Thyroid gland (tissue), 4 donors: Measurements from ENCODE around the gene GRIA4. TPM values are rescaled to one million over a fixed set of nuclear protein-coding genes. Genes with fewer than 3 reads are reported as not detected.

Experiments
- DNase-seq, 2 donors: peaks; one replicate each; pipeline ENCODE4 v3.0.0-alpha.2; 2019
- H3K27ac ChIP-seq, 3 donors: fragments of 200-600 bp; sonication (generic); 1 replicate in 2 of 3; 2 replicates in 1 of 3; pipeline ENCODE4 v1.5.1; 2016 to 2019; ENCODE audit warnings: mild to moderate bottlenecking in 1 of 3, moderate library complexity in 1 of 3
- H3K27me3 ChIP-seq: fragments of 200-600 bp; sonication (generic); one replicate; pipeline ENCODE4 v1.5.1; 2019
- H3K36me3 ChIP-seq, 2 donors: fragments of 200-600 bp; sonication (generic); one replicate each; pipeline ENCODE4 v1.5.1; 2016 to 2019
- H3K4me1 ChIP-seq, 2 donors: fragments of 200-600 bp; sonication (generic); one replicate each; pipeline ENCODE4 v1.5.1; 2017 to 2019
- H3K4me3 ChIP-seq, 3 donors: fragments of 200-600 bp; sonication (generic); replicated peaks in 1 of 3; 1 replicate in 2 of 3; 2 replicates in 1 of 3; pipeline ENCODE4 v1.5.1; 2016; ENCODE audit warnings: mild to moderate bottlenecking in 1 of 3
- H3K9me3 ChIP-seq: fragments of 200-600 bp; sonication (generic); one replicate; pipeline ENCODE4 v1.5.1; 2017
- CTCF ChIP-seq, 6 experiments: fragments of 200-600 bp in 3 of 6; fragments of 450-650 bp in 3 of 6; sonication (generic) in 3 of 6; IDR thresholded peaks; one replicate each; pipeline ENCODE4 v1.5.1; 2016 to 2019; ENCODE audit warnings: antibody characterized with exemption in 6 of 6, mild to moderate bottlenecking in 2 of 6, inconsistent platforms in 1 of 6, moderate library complexity in 1 of 6
- POLR2A ChIP-seq, 2 donors: fragments of 450-650 bp; IDR thresholded peaks; one replicate each; pipeline ENCODE4 v1.6.1; 2017; ENCODE audit warnings: antibody characterized with exemption in 2 of 2, mild to moderate bottlenecking in 2 of 2, moderate library complexity in 1 of 2
- WGBS, 2 donors: methylation state at CpG; one replicate each; pipeline ENCODE4 v1.1.5; 2017; 5-methylcytosine and 5-hydroxymethylcytosine counted together
- intact Hi-C: fragments of 100-400 bp; cut with DNase I; formaldehyde crosslinking; loops from one replicate; pipeline ENCODE4 v1.15.1; 2023
- total RNA-seq, 4 donors: library from RNA; depleted of rRNA; stranded (reverse); fragments of >200 nt; gene quantifications; one replicate each; pipeline ENCODE4 v1.2.3, GENCODE V29; 2016

Gene GRIA4
- total RNA-seq, 4 donors from 2014 or later, result 0.11 TPM; not detected in 3

GRCh38 chr11:105911454-105911853, 301.6 kb downstream of the GRIA4 start:
- no peaks in the 10 kb centered on the region for H3K4me1 ChIP-seq
- H3K36me3 ChIP-seq, result no peaks in the 10 kb centered on the region
- H3K4me3 ChIP-seq, result no peak overlapping the region
- H3K27me3 ChIP-seq, result no peaks in the 10 kb centered on the region
- WGBS, 2 donors, result 94 to 95% methylated on average over 1 of the region's 1 CpG
- DNase-seq, result no peak
- H3K27ac ChIP-seq, result no peak overlapping the region
- intact Hi-C loops, result no loop called here
- TF ChIP-seq CTCF (IDR thresholded peaks at IDR 0.05), result no peak
- H3K9me3 ChIP-seq, result no peaks in the 10 kb centered on the region

- H3K27me3 ChIP-seq, result no peaks in the 10 kb centered on the region
- intact Hi-C loops, result no loop called here
- no peaks in the 10 kb centered on the region for H3K36me3 ChIP-seq
- H3K27ac ChIP-seq, result no peak overlapping the region
- no peak for DNase-seq
- H3K9me3 ChIP-seq, result no peaks in the 10 kb centered on the region
- WGBS, 2 donors, result 71 to 85% methylated on average over 2 of the region's 2 CpGs
- no peak for TF ChIP-seq POLR2A (IDR thresholded peaks at IDR 0.05)
- TF ChIP-seq CTCF (IDR thresholded peaks at IDR 0.05), result no peak
- H3K4me1 ChIP-seq, result no peaks in the 10 kb centered on the region
- no peak overlapping the region for H3K4me3 ChIP-seq
These were observed 302.8 kb downstream of the GRIA4 start for GRCh38 chr11:105912666-105913065.

GRCh38 chr11:105915021-105915420, 305.1 kb downstream of the GRIA4 start:
- Histone ChIP-seq H3K27ac (no peak overlapping the region), H3K9me3 (no peaks in the 10 kb centered on the region), H3K27me3 (no peaks in the 10 kb centered on the region), H3K36me3 (no peaks in the 10 kb centered on the region), H3K4me1 (no peaks in the 10 kb centered on the region), H3K4me3 (no peak overlapping the region)
- WGBS, 2 donors, result 37 to 50% methylated on average over 4 of the region's 4 CpGs
- DNase-seq, result no peak
- no peak for TF ChIP-seq POLR2A (IDR thresholded peaks at IDR 0.05)
- TF ChIP-seq CTCF (IDR thresholded peaks at IDR 0.05), result no peak
- intact Hi-C loops, result no loop called here

GRCh38 chr11:105918039-105918438, 308.2 kb downstream of the GRIA4 start:
- Histone ChIP-seq H3K9me3 (no peaks in the 10 kb centered on the region), H3K27me3 (no peaks in the 10 kb centered on the region), H3K36me3 (no peaks in the 10 kb centered on the region), H3K27ac (no peak overlapping the region), H3K4me3 (no peak overlapping the region), H3K4me1 (no peaks in the 10 kb centered on the region)
- 75 to 81% methylated on average over 1 of the region's 1 CpG for WGBS, 2 donors
- intact Hi-C loops, result no loop called here
- DNase-seq, result no peak
- no peak for TF ChIP-seq CTCF (IDR thresholded peaks at IDR 0.05)
- no peak for TF ChIP-seq POLR2A (IDR thresholded peaks at IDR 0.05)

- intact Hi-C loops, result no loop called here
- Histone ChIP-seq H3K4me3 (no peak overlapping the region), H3K4me1 (no peaks in the 10 kb centered on the region), H3K27ac (no peak overlapping the region), H3K9me3 (no peaks in the 10 kb centered on the region), H3K36me3 (no peaks in the 10 kb centered on the region), H3K27me3 (no peaks in the 10 kb centered on the region)
- DNase-seq, result no peak
- TF ChIP-seq POLR2A (IDR thresholded peaks at IDR 0.05) (no peak), CTCF (IDR thresholded peaks at IDR 0.05) (no peak)
These were observed 308.7 kb downstream of the GRIA4 start for GRCh38 chr11:105918600-105918999.
